CD14-positive monocyte (primary cell): ENCODE measurements around the gene SETBP1. TPM values are rescaled to one million over a fixed set of nuclear protein-coding genes. Genes with fewer than 3 reads are reported as not detected.

Experiments used
- DNase-seq, 3 donors: peaks; one replicate each; pipeline ENCODE4 v3.0.0-alpha.2; 2011 to 2022
- H2AFZ ChIP-seq: 2 replicates; pipeline ENCODE4 v1.6.0; 2012; ENCODE audit warnings: mild to moderate bottlenecking, low read depth, low read length, inconsistent platforms; ENCODE audit not compliant: insufficient read depth, poor library complexity, severe bottlenecking
- H3K27ac ChIP-seq, 2 donors: 1 replicate in 1 of 2; 2 replicates in 1 of 2; pipeline ENCODE4 v1.5.1; 2012 to 2013; ENCODE audit warnings: low read length in 2 of 2, control low read depth in 1 of 2, inconsistent platforms in 1 of 2, low read depth in 1 of 2, mild to moderate bottlenecking in 1 of 2
- H3K27me3 ChIP-seq, 2 donors: one replicate each; pipeline versions ENCODE4 v1.6.0 to v1.6.1; 2011 to 2013; ENCODE audit warnings: low read length in 2 of 2; ENCODE audit not compliant: control insufficient read depth in 2 of 2, insufficient read depth in 2 of 2
- H3K36me3 ChIP-seq, 2 donors: replicated peaks in 1 of 2; 1 replicate in 1 of 2; 2 replicates in 1 of 2; pipeline versions ENCODE4 v1.5.1 to v1.6.1; 2012 to 2013; ENCODE audit warnings: low read length in 2 of 2, control low read depth in 1 of 2, inconsistent platforms in 1 of 2, mild to moderate bottlenecking in 1 of 2; ENCODE audit not compliant: insufficient read depth in 2 of 2, control insufficient read depth in 1 of 2
- H3K4me1 ChIP-seq, 2 donors: 1 replicate in 1 of 2; 2 replicates in 1 of 2; pipeline versions ENCODE4 v1.5.1 to v1.6.1; 2012 to 2013; ENCODE audit warnings: low read length in 2 of 2, control low read depth in 1 of 2, inconsistent platforms in 1 of 2, mild to moderate bottlenecking in 1 of 2, moderate library complexity in 1 of 2; ENCODE audit not compliant: insufficient read depth in 2 of 2, control insufficient read depth in 1 of 2
- H3K4me2 ChIP-seq: replicated peaks from 2 replicates; pipeline ENCODE3; 2012; ENCODE audit warnings: low read length, moderate library complexity, mild to moderate bottlenecking; ENCODE audit not compliant: poor library complexity, severe bottlenecking; ENCODE audit errors: extremely low read depth
- H3K4me3 ChIP-seq, 3 experiments: fragments of 200-600 bp in 1 of 3; sonication (generic) in 1 of 3; replicated peaks in 1 of 3; 1 replicate in 2 of 3; 2 replicates in 1 of 3; pipeline ENCODE4 v1.5.1; 2011 to 2013; ENCODE audit warnings: low read length in 3 of 3, mild to moderate bottlenecking in 3 of 3, control low read depth in 2 of 3, low read depth in 2 of 3, inconsistent platforms in 1 of 3, moderate library complexity in 1 of 3
- H3K79me2 ChIP-seq: 2 replicates; pipeline ENCODE4 v1.6.0; 2012; ENCODE audit warnings: mild to moderate bottlenecking, control low read depth, inconsistent platforms, low read length, moderate library complexity; ENCODE audit not compliant: insufficient read depth
- H3K9ac ChIP-seq: 2 replicates; pipeline ENCODE4 v1.6.0; 2017; ENCODE audit warnings: low read length, mild to moderate bottlenecking; ENCODE audit not compliant: insufficient read depth, poor library complexity, severe bottlenecking
- H3K9me3 ChIP-seq, 2 donors: replicated peaks in 1 of 2; 1 replicate in 1 of 2; 2 replicates in 1 of 2; pipeline versions ENCODE4 v1.5.1 to v1.6.1; 2012 to 2013; ENCODE audit warnings: low read length in 2 of 2, control low read depth in 1 of 2; ENCODE audit not compliant: control insufficient read depth in 1 of 2, insufficient read depth in 1 of 2
- H4K20me1 ChIP-seq: 2 replicates; pipeline ENCODE4 v1.6.0; 2012; ENCODE audit warnings: mild to moderate bottlenecking, low read length, control low read depth, moderate library complexity; ENCODE audit not compliant: insufficient read depth
- H3K27ac Mint-ChIP-seq, 7 donors: one replicate each; pipeline ENCODE4 v1.8.0; 2020; ENCODE audit warnings: mild to moderate bottlenecking in 7 of 7, mixed read lengths in 7 of 7, moderate library complexity in 6 of 7, inconsistent platforms in 2 of 7
- H3K27me3 Mint-ChIP-seq, 3 donors: one replicate each; pipeline ENCODE4 v1.8.0; 2021 to 2022; ENCODE audit warnings: low read depth in 3 of 3, mild to moderate bottlenecking in 3 of 3, mixed read lengths in 3 of 3, moderate library complexity in 3 of 3, inconsistent platforms in 1 of 3
- H3K36me3 Mint-ChIP-seq, 2 donors: one replicate each; pipeline ENCODE4 v1.8.0; 2020; ENCODE audit warnings: mixed read lengths in 2 of 2, inconsistent platforms in 1 of 2, mild to moderate bottlenecking in 1 of 2
- H3K4me1 Mint-ChIP-seq: one replicate; pipeline ENCODE4 v1.8.0; 2020; ENCODE audit warnings: mild to moderate bottlenecking, mixed read lengths
- H3K4me3 Mint-ChIP-seq, 2 donors: one replicate each; pipeline ENCODE4 v1.8.0; 2020; ENCODE audit warnings: mild to moderate bottlenecking in 2 of 2, mixed read lengths in 2 of 2, moderate library complexity in 1 of 2
- H3K9me3 Mint-ChIP-seq, 7 donors: one replicate each; pipeline ENCODE4 v1.8.0; 2020 to 2022; ENCODE audit warnings: mixed read lengths in 7 of 7, mild to moderate bottlenecking in 6 of 7, moderate library complexity in 6 of 7, inconsistent platforms in 2 of 7
- WGBS: methylation state at CpG from one replicate; pipeline ENCODE4 v1.1.5; 2013; ENCODE audit warnings: missing lambda C conversion rate; ENCODE audit not compliant: insufficient coverage; 5-methylcytosine and 5-hydroxymethylcytosine counted together
- intact Hi-C, 2 donors: fragments of 100-400 bp; cut with micrococcal nuclease; formaldehyde crosslinking; loops; one replicate each; pipeline versions ENCODE4 v1.15.0 to v1.15.1; 2023
- polyA plus RNA-seq, 3 donors: library from polyadenylated mRNA; depleted of rRNA in 1 of 3; unstranded in 2 of 3; stranded (reverse) in 1 of 3; fragments of 300-500 nt in 2 of 3; fragments of >200 nt in 1 of 3; fragmentation: Illumina TruSeq in 2 of 3; gene quantifications; 1 replicate in 2 of 3; 2 replicates in 1 of 3; pipeline ENCODE4 v1.2.3, GENCODE V29; 2012 to 2021
- TF ChIP-seq, protein P1 (sequence below): fragments of 200-600 bp; IDR thresholded peaks from one replicate; pipeline ENCODE4 v1.8.0; 2022; ENCODE audit warnings: antibody characterized with exemption, mild to moderate bottlenecking

SETBP1 gene
- polyA plus RNA-seq, 3 donors, result 0.01 to 1.2 TPM; not detected in 1

DNA sequence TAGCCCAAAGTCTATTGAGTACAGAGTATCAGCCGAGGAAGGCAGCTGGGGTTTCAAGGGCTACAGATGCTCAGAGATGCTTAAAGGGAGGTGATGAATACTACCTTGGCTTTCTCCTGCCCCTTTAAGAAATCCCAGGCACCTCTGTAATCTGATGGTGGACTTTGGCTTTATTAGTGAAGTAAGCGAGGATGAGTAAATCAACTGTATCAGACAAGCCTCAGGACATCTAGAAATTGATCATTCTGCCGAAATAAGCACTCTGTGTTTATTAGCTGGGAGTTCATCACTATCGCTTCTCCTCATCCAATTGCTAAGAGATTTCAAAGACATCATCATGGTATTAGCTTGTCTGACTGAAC is 344.4 kb downstream of the SETBP1 start:
- H3K9ac ChIP-seq, result no peak overlapping the region
- no peak overlapping the region for H2AFZ ChIP-seq
- no peaks in the 10 kb centered on the region for H3K9me3 ChIP-seq
- no peak for DNase-seq
- Mint-ChIP-seq H3K36me3 (no peaks in the 10 kb centered on the region), H3K4me3 (no peak overlapping the region), H3K9me3 (peaks cover 0 to 3% (median 0%) of the 10 kb centered on the region in 7 donors), H3K27me3 (no peaks in the 10 kb centered on the region), H3K4me1 (peaks cover 6% of the 10 kb centered on the region), H3K27ac (no peak overlapping the region)
- intact Hi-C loops, result no loop called here
- H3K36me3 ChIP-seq, result no peaks in the 10 kb centered on the region
- H4K20me1 ChIP-seq, result no peaks in the 10 kb centered on the region
- no peak overlapping the region for H3K27ac ChIP-seq
- H3K4me3 ChIP-seq, result no peak overlapping the region
- TF ChIP-seq, protein P1, sequence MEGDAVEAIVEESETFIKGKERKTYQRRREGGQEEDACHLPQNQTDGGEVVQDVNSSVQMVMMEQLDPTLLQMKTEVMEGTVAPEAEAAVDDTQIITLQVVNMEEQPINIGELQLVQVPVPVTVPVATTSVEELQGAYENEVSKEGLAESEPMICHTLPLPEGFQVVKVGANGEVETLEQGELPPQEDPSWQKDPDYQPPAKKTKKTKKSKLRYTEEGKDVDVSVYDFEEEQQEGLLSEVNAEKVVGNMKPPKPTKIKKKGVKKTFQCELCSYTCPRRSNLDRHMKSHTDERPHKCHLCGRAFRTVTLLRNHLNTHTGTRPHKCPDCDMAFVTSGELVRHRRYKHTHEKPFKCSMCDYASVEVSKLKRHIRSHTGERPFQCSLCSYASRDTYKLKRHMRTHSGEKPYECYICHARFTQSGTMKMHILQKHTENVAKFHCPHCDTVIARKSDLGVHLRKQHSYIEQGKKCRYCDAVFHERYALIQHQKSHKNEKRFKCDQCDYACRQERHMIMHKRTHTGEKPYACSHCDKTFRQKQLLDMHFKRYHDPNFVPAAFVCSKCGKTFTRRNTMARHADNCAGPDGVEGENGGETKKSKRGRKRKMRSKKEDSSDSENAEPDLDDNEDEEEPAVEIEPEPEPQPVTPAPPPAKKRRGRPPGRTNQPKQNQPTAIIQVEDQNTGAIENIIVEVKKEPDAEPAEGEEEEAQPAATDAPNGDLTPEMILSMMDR, result no peak
- no peaks in the 10 kb centered on the region for H3K27me3 ChIP-seq
- peaks cover 0 to 5% of the 10 kb centered on the region in 2 donors for H3K4me1 ChIP-seq
- H3K79me2 ChIP-seq, result no peaks in the 10 kb centered on the region
- no peak overlapping the region for H3K4me2 ChIP-seq
- WGBS, result no CpG with 5 or more reads among the region's 4 CpGs

DNA sequence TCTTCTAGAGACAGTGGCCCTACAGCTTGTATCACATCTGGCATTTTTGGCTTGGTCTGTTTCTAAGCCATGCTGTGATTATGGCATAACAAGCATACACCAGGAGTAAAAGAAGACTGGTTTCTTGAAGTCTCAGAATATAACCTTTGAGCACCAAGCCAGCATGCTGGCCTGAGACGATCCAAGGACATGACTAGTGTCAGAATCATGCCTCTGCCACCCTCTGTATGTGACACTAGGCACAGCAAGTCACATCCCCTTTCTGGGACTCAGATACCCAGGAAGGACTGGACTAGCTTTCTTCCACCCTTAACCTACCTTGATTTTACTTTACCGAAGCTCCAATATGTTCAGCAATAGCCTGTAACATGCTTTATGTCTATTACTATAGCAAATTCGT is 345.5 kb downstream of the SETBP1 start:
- Mint-ChIP-seq H3K9me3 (peaks cover 0 to 3% (median 1%) of the 10 kb centered on the region in 7 donors), H3K27ac (no peak overlapping the region), H3K4me1 (peaks cover 6% of the 10 kb centered on the region), H3K27me3 (peaks cover 0 to 1% (median 0%) of the 10 kb centered on the region in 3 donors), H3K36me3 (no peaks in the 10 kb centered on the region), H3K4me3 (no peak overlapping the region)
- no peak overlapping the region for H3K4me2 ChIP-seq
- TF ChIP-seq, protein P1, result no peak
- no peak overlapping the region for H3K9ac ChIP-seq
- no peaks in the 10 kb centered on the region for H3K9me3 ChIP-seq
- no peaks in the 10 kb centered on the region for H3K36me3 ChIP-seq
- H2AFZ ChIP-seq, result no peak overlapping the region
- intact Hi-C loops, result no loop called here
- no peak overlapping the region for H3K27ac ChIP-seq
- no peaks in the 10 kb centered on the region for H3K79me2 ChIP-seq
- no peaks in the 10 kb centered on the region for H3K27me3 ChIP-seq
- WGBS, result 91% methylated on average over 2 of the region's 3 CpGs
- no peak for DNase-seq
- no peaks in the 10 kb centered on the region for H4K20me1 ChIP-seq
- no peak overlapping the region for H3K4me3 ChIP-seq
- peaks cover 0 to 5% of the 10 kb centered on the region in 2 donors for H3K4me1 ChIP-seq
